ENCODE data around the gene MPZL3. TPM values are rescaled to one million over a fixed set of nuclear protein-coding genes. Genes with fewer than 3 reads are reported as not detected.
"Not testable (repeated sequence)": the region's sequence is repeated elsewhere in the genome, so short reads cannot be mapped to it uniquely, and the experiment has no call there.

Gene MPZL3
- total and polyA plus RNA-seq, 2 experiments from 2014 or later: 10.2 to 20.6 TPM

DNA sequence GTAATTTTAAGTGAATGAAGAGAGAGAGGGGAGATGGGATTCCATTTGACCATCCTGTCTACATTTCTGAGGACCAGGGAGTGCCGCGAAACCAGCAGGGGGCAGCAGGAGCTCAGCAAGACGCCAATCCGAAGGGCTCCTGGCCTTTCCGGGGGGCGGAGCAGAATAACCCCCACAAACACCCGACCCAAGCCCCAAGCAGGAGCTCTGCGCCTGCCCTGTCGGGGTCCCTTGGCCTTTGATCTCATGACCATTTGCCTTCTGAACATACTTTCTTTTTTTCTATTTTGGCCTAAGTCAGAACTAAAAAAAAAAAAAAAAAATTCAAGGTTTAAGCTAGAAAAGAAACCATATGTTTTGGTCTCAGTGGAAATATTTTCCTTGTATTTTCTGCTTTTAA, 53.8 kb downstream of the MPZL3 start:
- DNase-seq (ENCODE audit: low spot score): peak; percentile 89
- Histone ChIP-seq H4K20me1 (ENCODE audit: insufficient read depth, poor library complexity, severe bottlenecking) (no peaks in the 10 kb centered on the region), H3K36me3 (replicated peaks; ENCODE audit: insufficient read depth, low read depth) (no peaks in the 10 kb centered on the region), H3K4me2 (peak overlapping the region; percentile 75), H3K79me2 (no peaks in the 10 kb centered on the region), H3K27ac (peak overlapping the region; percentile 70), H3K4me3 (no peak overlapping the region), H3K27me3 (no peaks in the 10 kb centered on the region), H3K9me3 (ENCODE audit: low read depth) (no peaks in the 10 kb centered on the region), H3K9me2 (replicated peaks; ENCODE audit: insufficient read depth) (no peaks in the 10 kb centered on the region), H3K4me1 (ENCODE audit: insufficient read depth) (peaks cover 46% of the 10 kb centered on the region), H2AFZ (peak overlapping the region; percentile 45)
- 0% methylated on average over 8 of the region's 9 CpGs for WGBS (ENCODE audit: low lambda C conversion rate, missing lambda C conversion rate)
- TF ChIP-seq EZH2phosphoT487 (IDR thresholded peaks at IDR 0.05; ENCODE audit: low read depth, severe bottlenecking, unreplicated experiment) (no peak), EZH2 (IDR thresholded peaks at IDR 0.05; ENCODE audit: borderline replicate concordance) (no peak)
- TF ChIP-seq, protein P1, sequence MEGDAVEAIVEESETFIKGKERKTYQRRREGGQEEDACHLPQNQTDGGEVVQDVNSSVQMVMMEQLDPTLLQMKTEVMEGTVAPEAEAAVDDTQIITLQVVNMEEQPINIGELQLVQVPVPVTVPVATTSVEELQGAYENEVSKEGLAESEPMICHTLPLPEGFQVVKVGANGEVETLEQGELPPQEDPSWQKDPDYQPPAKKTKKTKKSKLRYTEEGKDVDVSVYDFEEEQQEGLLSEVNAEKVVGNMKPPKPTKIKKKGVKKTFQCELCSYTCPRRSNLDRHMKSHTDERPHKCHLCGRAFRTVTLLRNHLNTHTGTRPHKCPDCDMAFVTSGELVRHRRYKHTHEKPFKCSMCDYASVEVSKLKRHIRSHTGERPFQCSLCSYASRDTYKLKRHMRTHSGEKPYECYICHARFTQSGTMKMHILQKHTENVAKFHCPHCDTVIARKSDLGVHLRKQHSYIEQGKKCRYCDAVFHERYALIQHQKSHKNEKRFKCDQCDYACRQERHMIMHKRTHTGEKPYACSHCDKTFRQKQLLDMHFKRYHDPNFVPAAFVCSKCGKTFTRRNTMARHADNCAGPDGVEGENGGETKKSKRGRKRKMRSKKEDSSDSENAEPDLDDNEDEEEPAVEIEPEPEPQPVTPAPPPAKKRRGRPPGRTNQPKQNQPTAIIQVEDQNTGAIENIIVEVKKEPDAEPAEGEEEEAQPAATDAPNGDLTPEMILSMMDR (IDR thresholded peaks at IDR 0.05; ENCODE audit: poor library complexity): peak; percentile 95

DNA sequence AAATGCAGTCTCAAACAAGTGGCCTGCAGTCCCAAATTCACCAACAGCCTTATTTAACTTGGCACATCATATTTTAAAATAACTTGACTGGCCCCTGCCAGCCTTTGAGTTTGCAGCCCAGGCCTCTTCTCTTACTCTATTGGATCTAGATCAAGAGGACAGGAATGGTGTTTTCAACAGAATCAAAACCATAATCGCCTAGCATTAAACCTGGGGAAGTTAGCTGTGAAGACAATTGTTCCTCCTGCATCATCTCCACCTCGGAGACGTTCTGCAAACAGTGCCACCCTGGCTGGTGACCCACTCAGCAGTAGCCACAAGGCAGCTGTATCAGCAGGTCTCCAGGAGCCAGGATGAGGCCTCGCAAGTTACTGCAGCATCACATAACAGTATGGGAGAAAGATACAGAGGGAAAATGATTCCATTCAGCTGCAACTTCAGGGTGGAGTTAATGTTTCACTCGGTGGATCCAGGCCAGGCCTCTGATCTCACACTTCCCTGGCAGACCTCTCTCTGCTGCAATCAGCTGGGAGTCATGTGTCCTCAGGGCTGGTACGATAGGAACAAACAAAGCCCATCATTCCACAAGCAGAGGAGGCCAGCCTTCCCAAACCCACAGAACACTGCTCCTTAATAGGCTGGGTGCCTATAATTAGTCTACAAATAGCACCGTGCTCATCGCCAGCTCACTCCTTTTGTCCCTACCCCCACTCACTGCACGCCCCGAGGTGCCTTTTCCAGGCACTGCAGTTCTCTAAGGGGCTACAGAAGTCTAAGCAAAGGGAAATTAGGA, 57.1 kb downstream of the MPZL3 start:
- Histone ChIP-seq H3K4me3 (no peak overlapping the region), H2AFZ (peak overlapping the region; percentile 9), H3K4me1 (ENCODE audit: insufficient read depth) (peaks cover 29% of the 10 kb centered on the region), H3K36me3 (replicated peaks; ENCODE audit: insufficient read depth, low read depth) (no peaks in the 10 kb centered on the region), H3K4me2 (peak overlapping the region; percentile 26), H3K9me2 (replicated peaks; ENCODE audit: insufficient read depth) (no peaks in the 10 kb centered on the region), H3K27ac (peak overlapping the region; percentile 95), H3K27me3 (no peaks in the 10 kb centered on the region), H4K20me1 (ENCODE audit: insufficient read depth, poor library complexity, severe bottlenecking) (no peaks in the 10 kb centered on the region), H3K79me2 (no peaks in the 10 kb centered on the region), H3K9me3 (ENCODE audit: low read depth) (no peaks in the 10 kb centered on the region)
- no peak for TF ChIP-seq EZH2phosphoT487 (IDR thresholded peaks at IDR 0.05; ENCODE audit: low read depth, severe bottlenecking, unreplicated experiment)
- TF ChIP-seq EZH2 (IDR thresholded peaks at IDR 0.05; ENCODE audit: borderline replicate concordance): no peak
- TF ChIP-seq, protein P1 (IDR thresholded peaks at IDR 0.05; ENCODE audit: poor library complexity): no peak
- DNase-seq (ENCODE audit: low spot score): peak; percentile 90
- WGBS (ENCODE audit: low lambda C conversion rate, missing lambda C conversion rate): 27% methylated on average over 10 of the region's 10 CpGs

DNA sequence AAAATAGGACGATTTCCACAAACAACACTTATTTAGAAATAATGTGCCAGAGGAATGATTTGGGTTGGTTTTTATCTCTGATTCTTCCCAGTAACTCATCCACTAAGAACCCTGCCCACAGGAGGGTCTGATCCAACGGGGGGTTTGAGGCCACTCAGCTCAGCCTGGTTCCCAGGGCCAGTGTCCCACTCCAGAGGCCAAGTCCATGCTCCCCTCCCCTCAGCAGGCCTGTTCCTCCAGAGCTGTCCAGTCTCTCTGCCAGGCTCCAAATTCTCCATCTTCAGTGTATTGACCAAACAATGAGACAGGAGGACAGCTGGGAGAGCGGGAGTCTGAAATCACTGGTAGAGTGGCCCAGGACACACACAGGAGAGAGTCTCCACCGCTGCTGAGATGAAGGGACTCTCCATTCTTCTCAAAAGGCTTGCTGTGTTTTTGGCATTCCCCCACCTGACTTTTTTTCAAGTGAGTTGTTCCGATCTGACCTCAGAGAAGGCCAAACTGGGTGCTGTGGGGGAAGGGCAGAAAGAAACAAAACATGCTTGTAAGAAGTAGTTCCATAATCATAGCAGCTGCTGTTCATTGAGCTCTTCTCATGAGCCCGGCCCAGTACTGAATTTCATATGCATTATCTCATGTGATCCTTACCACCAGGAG, 58.1 kb downstream of the MPZL3 start:
- TF ChIP-seq, protein P1 (IDR thresholded peaks at IDR 0.05; ENCODE audit: poor library complexity): no peak
- TF ChIP-seq EZH2phosphoT487 (IDR thresholded peaks at IDR 0.05; ENCODE audit: low read depth, severe bottlenecking, unreplicated experiment) (no peak), EZH2 (IDR thresholded peaks at IDR 0.05; ENCODE audit: borderline replicate concordance) (no peak)
- H3K4me3 ChIP-seq: no peak overlapping the region
- H3K4me2 ChIP-seq: no peak overlapping the region
- WGBS (ENCODE audit: low lambda C conversion rate, missing lambda C conversion rate): 85% methylated on average over 6 of the region's 6 CpGs
- no peaks in the 10 kb centered on the region for H3K36me3 ChIP-seq (replicated peaks; ENCODE audit: insufficient read depth, low read depth)
- peak overlapping the region; percentile 71 for H3K27ac ChIP-seq
- no peak overlapping the region for H2AFZ ChIP-seq
- no peaks in the 10 kb centered on the region for H3K27me3 ChIP-seq
- no peaks in the 10 kb centered on the region for H3K9me3 ChIP-seq (ENCODE audit: low read depth)
- DNase-seq (ENCODE audit: low spot score): no peak
- H3K79me2 ChIP-seq: no peaks in the 10 kb centered on the region
- H3K4me1 ChIP-seq (ENCODE audit: insufficient read depth): peaks cover 26% of the 10 kb centered on the region
- no peaks in the 10 kb centered on the region for H3K9me2 ChIP-seq (replicated peaks; ENCODE audit: insufficient read depth)
- H4K20me1 ChIP-seq (ENCODE audit: insufficient read depth, poor library complexity, severe bottlenecking): no peaks in the 10 kb centered on the region

DNA sequence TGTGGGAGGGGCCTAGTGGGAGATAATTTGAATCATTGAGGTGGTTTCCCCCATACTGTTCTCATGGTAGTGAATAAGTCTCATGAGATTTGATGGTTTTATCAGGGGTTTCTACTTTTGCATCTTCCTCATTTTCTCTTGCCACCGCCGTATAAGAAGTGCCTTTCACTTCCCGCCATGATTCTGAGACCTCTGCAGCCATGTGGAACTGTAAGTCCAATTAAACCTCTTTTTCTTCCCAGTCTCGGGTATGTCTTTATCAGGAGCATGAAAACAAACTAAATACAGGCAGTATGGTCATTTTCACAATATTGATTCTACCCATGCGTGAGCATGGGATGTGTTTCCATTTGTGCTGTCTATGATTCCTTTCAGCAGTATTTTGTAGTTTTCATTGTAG, 59.3 kb downstream of the MPZL3 start:
- WGBS (ENCODE audit: low lambda C conversion rate, missing lambda C conversion rate): 92% methylated on average over 5 of the region's 5 CpGs
- H3K79me2 ChIP-seq; H3K4me3 ChIP-seq; H4K20me1 ChIP-seq (ENCODE audit: insufficient read depth, poor library complexity, severe bottlenecking); H3K4me2 ChIP-seq; H3K9me3 ChIP-seq (ENCODE audit: low read depth); H3K36me3 ChIP-seq (replicated peaks; ENCODE audit: insufficient read depth, low read depth); H3K9me2 ChIP-seq (replicated peaks; ENCODE audit: insufficient read depth); H2AFZ ChIP-seq; H3K27me3 ChIP-seq; DNase-seq (ENCODE audit: low spot score); H3K27ac ChIP-seq: not testable (repeated sequence)
- H3K4me1 ChIP-seq (ENCODE audit: insufficient read depth): peaks cover 19% of the 10 kb centered on the region

DNA sequence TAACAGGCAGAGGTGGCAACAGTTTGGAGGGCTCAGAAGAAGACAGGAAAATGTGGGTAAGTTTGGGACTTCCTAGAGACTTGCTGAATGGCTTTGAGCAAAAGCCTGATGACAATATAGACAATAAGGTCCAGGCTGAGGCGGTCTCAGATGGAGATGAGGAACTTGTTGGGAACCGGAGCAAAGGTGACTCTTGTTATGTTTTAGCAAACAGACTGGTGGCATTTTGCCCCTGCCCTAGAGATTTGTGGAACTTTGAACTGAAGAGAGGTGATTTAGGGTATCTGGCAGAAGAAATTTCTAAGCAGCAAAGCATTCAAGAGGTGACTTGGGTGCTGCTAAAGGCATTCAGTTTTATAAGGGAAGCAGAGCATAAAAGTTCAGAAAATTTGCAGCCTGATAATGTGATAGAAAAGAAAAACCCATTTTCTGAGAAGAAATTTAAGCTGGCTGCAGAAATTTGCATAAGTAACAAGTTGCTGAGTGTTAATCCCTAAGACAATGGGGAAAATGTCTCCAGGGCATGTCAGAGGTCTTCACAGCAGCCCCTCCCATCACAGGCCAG, 61.1 kb downstream of the MPZL3 start:
- not testable (repeated sequence) for H4K20me1 ChIP-seq (ENCODE audit: insufficient read depth, poor library complexity, severe bottlenecking); H3K27me3 ChIP-seq; H3K79me2 ChIP-seq; DNase-seq (ENCODE audit: low spot score); H3K36me3 ChIP-seq (replicated peaks; ENCODE audit: insufficient read depth, low read depth); H2AFZ ChIP-seq; H3K27ac ChIP-seq; H3K9me3 ChIP-seq (ENCODE audit: low read depth); H3K9me2 ChIP-seq (replicated peaks; ENCODE audit: insufficient read depth); H3K4me3 ChIP-seq; H3K4me2 ChIP-seq
- H3K4me1 ChIP-seq (ENCODE audit: insufficient read depth): peaks cover 19% of the 10 kb centered on the region
- WGBS (ENCODE audit: low lambda C conversion rate, missing lambda C conversion rate): 78% methylated on average over 2 of the region's 2 CpGs

Data from hepatocyte (in vitro differentiated cells).